ENCODE results near the gene NIM1K.

DNA sequence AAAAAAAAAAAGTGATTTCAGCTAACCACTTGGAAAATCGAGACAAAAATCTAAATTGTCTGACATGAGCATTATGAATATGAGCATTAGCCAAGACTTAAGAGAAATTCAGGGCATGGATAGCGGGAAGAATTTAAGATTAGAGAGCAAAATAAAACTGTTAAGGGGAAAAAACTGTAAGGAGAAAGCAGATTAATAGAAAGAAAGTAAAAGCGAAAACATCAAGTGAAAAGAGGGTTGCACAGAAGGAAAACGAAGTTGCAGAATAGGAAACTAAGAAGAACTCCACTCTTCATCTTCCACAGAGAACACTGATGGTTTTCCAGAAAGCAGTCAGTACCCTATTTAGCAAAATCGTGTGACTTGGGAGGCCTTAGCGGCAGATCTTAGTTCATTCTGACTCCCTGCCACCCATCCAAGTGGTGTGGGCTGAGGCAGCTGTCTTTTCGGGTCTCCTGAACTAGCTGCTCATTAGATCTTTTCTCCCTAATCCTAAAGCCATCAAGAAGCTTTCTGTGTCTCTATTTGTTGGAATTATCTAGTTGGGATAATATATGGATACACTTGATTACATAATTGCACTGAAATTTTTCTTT, 3.7 kb downstream of the NIM1K start:
- TF ChIP-seq, protein P1, sequence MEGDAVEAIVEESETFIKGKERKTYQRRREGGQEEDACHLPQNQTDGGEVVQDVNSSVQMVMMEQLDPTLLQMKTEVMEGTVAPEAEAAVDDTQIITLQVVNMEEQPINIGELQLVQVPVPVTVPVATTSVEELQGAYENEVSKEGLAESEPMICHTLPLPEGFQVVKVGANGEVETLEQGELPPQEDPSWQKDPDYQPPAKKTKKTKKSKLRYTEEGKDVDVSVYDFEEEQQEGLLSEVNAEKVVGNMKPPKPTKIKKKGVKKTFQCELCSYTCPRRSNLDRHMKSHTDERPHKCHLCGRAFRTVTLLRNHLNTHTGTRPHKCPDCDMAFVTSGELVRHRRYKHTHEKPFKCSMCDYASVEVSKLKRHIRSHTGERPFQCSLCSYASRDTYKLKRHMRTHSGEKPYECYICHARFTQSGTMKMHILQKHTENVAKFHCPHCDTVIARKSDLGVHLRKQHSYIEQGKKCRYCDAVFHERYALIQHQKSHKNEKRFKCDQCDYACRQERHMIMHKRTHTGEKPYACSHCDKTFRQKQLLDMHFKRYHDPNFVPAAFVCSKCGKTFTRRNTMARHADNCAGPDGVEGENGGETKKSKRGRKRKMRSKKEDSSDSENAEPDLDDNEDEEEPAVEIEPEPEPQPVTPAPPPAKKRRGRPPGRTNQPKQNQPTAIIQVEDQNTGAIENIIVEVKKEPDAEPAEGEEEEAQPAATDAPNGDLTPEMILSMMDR (IDR thresholded peaks at IDR 0.05) = no peak
- TF ChIP-seq SIN3A (IDR thresholded peaks at IDR 0.05; ENCODE audit: borderline replicate concordance, insufficient read depth, low read depth, low read length) (no peak), POLR2AphosphoS5 (IDR thresholded peaks at IDR 0.05; ENCODE audit: low read depth, low read length) (no peak)

All from Panc1 (cell line).